Esophagus muscularis mucosa (tissue), 4 donors: Measurements from ENCODE around the gene MANBA. TPM values are rescaled to one million over a fixed set of nuclear protein-coding genes. Genes with fewer than 3 reads are reported as not detected.
"Not testable (repeated sequence)": the region's sequence is repeated elsewhere in the genome, so short reads cannot be mapped to it uniquely, and the experiment has no call there.

Experiments used
- DNase-seq: peaks from one replicate; pipeline ENCODE4 v3.0.0-alpha.2; 2017; ENCODE audit errors: extremely low spot score
- H3K27ac ChIP-seq, 4 donors: fragments of 200-600 bp; sonication (generic); replicated peaks in 1 of 4; 1 replicate in 3 of 4; 2 replicates in 1 of 4; pipeline ENCODE4 v1.5.1; 2016 to 2019; ENCODE audit warnings: mild to moderate bottlenecking in 1 of 4
- H3K27me3 ChIP-seq, 4 donors: fragments of 200-600 bp; sonication (generic); one replicate each; pipeline versions ENCODE4 v1.5.1 to v1.6.0; 2016 to 2019
- H3K36me3 ChIP-seq, 4 donors: fragments of 200-600 bp; sonication (generic); one replicate each; pipeline ENCODE4 v1.5.1; 2016 to 2019
- H3K4me1 ChIP-seq, 4 donors: fragments of 200-600 bp; sonication (generic); one replicate each; pipeline ENCODE4 v1.5.1; 2016 to 2019
- H3K4me3 ChIP-seq, 4 donors: fragments of 200-600 bp; sonication (generic); 1 replicate in 2 of 4; 2 replicates in 2 of 4; pipeline ENCODE4 v1.5.1; 2016 to 2019; ENCODE audit warnings: mild to moderate bottlenecking in 4 of 4, moderate library complexity in 1 of 4
- H3K9me3 ChIP-seq, 4 donors: fragments of 200-600 bp; sonication (generic); 1 replicate in 3 of 4; 2 replicates in 1 of 4; pipeline ENCODE4 v1.5.1; 2016 to 2019
- EP300 ChIP-seq: sonication (generic); formaldehyde crosslinking; IDR thresholded peaks from one replicate; pipeline ENCODE4 v1.6.1; 2017; ENCODE audit warnings: antibody characterized with exemption
- POLR2A ChIP-seq: fragments of 450-650 bp; IDR thresholded peaks from one replicate; pipeline ENCODE4 v1.6.1; 2017; ENCODE audit warnings: antibody characterized with exemption, moderate library complexity, mild to moderate bottlenecking, low read depth
- POLR2AphosphoS5 ChIP-seq, 2 donors: sonication (generic); formaldehyde crosslinking; IDR thresholded peaks; one replicate each; pipeline ENCODE4 v1.6.1; 2017; ENCODE audit warnings: antibody characterized with exemption in 2 of 2
- WGBS: methylation state at CpG from one replicate; pipeline ENCODE4 v1.1.5; 2018; 5-methylcytosine and 5-hydroxymethylcytosine counted together
- intact Hi-C: fragments of 100-400 bp; cut with DNase I; formaldehyde crosslinking; loops from one replicate; pipeline ENCODE4 v1.15.1; 2023
- total RNA-seq, 4 donors: library from RNA; depleted of rRNA; stranded (reverse); fragments of >200 nt; gene quantifications; one replicate each; pipeline versions ENCODE4 v1.1.0 to v1.2.1, GENCODE V29; 2016
- TF ChIP-seq, protein P1 (sequence below), 3 experiments: fragments of 200-600 bp in 2 of 3; fragments of 450-650 bp in 1 of 3; sonication (generic) in 2 of 3; IDR thresholded peaks; one replicate each; pipeline ENCODE4 v1.5.1; 2017 to 2019; ENCODE audit warnings: antibody characterized with exemption in 3 of 3, mild to moderate bottlenecking in 2 of 3, moderate library complexity in 1 of 3

MANBA gene
- total RNA-seq, 4 donors from 2014 or later: 22.1 to 24.9 (median 24.5) TPM

GRCh38 chr4:102722740-102723139 lies 38.0 kb downstream of the MANBA start:
- TF ChIP-seq POLR2A (no peak), EP300 (no peak)
- Histone ChIP-seq H3K27ac (no peak overlapping the region), H3K4me1 (peaks cover 0 to 9% (median 3%) of the 10 kb centered on the region in 4 donors), H3K36me3 (peaks cover 0 to 30% (median 7%) of the 10 kb centered on the region in 4 donors), H3K4me3 (no peak overlapping the region), H3K9me3 (no peaks in the 10 kb centered on the region), H3K27me3 (no peaks in the 10 kb centered on the region)
- WGBS: 92% methylated on average over 8 of the region's 8 CpGs
- peak; percentile 68 for DNase-seq
- intact Hi-C loops: no loop called here

DNA sequence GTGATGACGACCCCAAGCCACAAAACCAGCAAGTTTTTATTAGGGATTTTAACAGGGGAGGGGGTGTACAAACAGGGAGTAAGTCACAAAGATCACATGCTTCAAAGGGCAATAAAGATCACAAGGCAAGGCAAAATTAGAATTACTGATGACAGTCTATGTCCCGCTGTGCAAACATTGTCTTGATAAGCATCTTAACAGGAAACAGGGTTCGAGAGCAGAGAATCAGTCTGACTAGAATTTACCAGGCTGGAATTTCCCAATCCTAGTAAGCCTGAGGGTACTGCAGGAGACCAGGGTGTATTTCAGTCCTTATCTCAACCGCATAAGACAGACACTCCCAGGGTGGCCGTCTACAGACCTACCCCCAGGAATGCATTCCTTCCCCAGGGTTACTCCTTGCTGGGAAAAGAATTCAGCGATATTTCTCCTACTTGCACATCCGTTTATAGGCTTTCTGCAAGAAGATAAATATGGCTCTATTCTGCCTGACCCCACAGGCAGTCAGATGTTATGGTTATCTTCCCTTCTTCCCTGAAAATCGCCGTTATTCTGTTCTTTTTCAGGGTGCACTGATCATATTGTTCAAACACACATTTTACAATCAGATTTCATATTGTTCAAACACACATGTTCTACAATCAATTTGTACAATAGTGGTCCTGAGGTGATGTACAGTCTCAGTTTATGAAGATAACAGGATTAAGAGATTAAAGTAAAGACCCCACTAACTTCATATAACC lies 41.8 kb downstream of the MANBA start:
- H3K9me3 ChIP-seq, DNase-seq, H3K27me3 ChIP-seq, H3K27ac ChIP-seq, H3K4me1 ChIP-seq, H3K4me3 ChIP-seq, intact Hi-C loops: not testable (repeated sequence)
- peaks cover 0 to 35% (median 7%) of the 10 kb centered on the region in 4 donors for H3K36me3 ChIP-seq
- WGBS: 93% methylated on average over 9 of the region's 9 CpGs

DNA sequence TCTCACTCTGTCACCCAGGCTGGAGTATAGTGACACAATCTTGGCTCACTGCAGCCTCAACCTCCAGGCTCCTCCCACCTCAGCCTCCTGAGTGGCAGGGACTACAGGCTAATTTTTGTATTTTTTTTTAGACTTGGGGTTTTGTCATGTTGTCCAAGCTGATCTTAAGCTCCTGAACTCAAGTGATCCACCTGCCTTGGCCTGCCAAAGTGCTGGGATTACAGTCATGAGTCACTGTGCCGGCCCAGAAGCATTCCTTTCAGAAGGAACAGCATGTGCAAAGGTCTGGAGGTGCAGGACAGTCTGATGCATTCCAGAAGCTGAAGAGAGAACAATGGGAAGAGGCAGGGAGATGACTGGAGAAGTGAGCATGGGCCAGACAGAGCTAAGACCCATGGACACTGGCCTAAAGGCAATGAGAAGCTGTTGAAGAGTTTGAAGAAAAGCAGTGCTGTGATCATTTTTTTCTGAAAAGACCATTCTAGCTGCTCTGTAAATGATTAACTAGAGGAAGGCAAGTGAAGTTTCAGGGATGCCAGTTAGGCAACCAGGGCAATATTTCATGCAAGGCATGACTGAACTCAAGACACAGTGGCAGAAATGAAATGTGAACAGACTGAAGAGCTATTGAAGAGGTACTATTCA lies 43.2 kb downstream of the MANBA start:
- Histone ChIP-seq H3K4me1 (no peaks in the 10 kb centered on the region), H3K27ac (no peak overlapping the region), H3K4me3 (no peak overlapping the region), H3K9me3 (no peaks in the 10 kb centered on the region), H3K27me3 (no peaks in the 10 kb centered on the region), H3K36me3 (peaks cover 0 to 42% (median 7%) of the 10 kb centered on the region in 4 donors)
- intact Hi-C loops: no loop called here
- TF ChIP-seq POLR2AphosphoS5 (IDR thresholded peaks at IDR 0.05) (peak; percentile 55 to 65), EP300 (no peak), POLR2A (no peak)
- TF ChIP-seq, protein P1, sequence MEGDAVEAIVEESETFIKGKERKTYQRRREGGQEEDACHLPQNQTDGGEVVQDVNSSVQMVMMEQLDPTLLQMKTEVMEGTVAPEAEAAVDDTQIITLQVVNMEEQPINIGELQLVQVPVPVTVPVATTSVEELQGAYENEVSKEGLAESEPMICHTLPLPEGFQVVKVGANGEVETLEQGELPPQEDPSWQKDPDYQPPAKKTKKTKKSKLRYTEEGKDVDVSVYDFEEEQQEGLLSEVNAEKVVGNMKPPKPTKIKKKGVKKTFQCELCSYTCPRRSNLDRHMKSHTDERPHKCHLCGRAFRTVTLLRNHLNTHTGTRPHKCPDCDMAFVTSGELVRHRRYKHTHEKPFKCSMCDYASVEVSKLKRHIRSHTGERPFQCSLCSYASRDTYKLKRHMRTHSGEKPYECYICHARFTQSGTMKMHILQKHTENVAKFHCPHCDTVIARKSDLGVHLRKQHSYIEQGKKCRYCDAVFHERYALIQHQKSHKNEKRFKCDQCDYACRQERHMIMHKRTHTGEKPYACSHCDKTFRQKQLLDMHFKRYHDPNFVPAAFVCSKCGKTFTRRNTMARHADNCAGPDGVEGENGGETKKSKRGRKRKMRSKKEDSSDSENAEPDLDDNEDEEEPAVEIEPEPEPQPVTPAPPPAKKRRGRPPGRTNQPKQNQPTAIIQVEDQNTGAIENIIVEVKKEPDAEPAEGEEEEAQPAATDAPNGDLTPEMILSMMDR (IDR thresholded peaks at IDR 0.05): no peak
- WGBS: 71% methylated on average over 1 of the region's 1 CpG
- no peak for DNase-seq

DNA sequence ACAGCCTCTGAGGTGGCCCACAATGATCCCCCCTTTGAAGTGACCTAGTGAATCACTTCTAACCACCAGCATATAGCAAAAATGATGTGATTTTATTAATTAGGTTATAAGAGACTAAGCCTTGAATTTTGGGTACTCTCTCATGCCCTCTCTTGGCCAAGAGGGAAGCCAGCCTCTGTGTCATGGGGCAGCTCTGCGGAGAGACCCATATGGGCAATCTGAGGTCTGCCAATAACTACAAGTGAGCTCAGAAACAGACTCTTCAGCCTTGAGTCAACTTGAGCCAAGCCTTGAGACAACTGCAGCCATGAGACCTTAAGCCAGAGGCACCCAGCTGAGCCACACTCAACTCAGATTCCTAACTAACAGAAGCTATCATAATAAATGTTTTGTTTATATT lies 45.7 kb downstream of the MANBA start:
- Histone ChIP-seq H3K27ac (no peak overlapping the region), H3K36me3 (peaks cover 0 to 33% (median 7%) of the 10 kb centered on the region in 4 donors), H3K9me3 (no peaks in the 10 kb centered on the region), H3K4me3 (no peak overlapping the region), H3K27me3 (no peaks in the 10 kb centered on the region), H3K4me1 (no peaks in the 10 kb centered on the region)
- intact Hi-C loops: no loop called here
- WGBS: 100% methylated on average over 1 of the region's 1 CpG
- DNase-seq: no peak
- no peak for TF ChIP-seq POLR2A
- TF ChIP-seq, protein P1 (IDR thresholded peaks at IDR 0.05): no peak
- no peak for TF ChIP-seq POLR2AphosphoS5 (IDR thresholded peaks at IDR 0.05)
- no peak for TF ChIP-seq EP300

GRCh38 chr4:102713774-102714173 lies 47.0 kb downstream of the MANBA start:
- H3K27ac ChIP-seq, H3K27me3 ChIP-seq, DNase-seq, H3K4me3 ChIP-seq, intact Hi-C loops, H3K4me1 ChIP-seq, H3K9me3 ChIP-seq: not testable (repeated sequence)
- H3K36me3 ChIP-seq: peaks cover 0 to 23% (median under 1%) of the 10 kb centered on the region in 4 donors
- 99% methylated on average over 3 of the region's 3 CpGs for WGBS

DNA sequence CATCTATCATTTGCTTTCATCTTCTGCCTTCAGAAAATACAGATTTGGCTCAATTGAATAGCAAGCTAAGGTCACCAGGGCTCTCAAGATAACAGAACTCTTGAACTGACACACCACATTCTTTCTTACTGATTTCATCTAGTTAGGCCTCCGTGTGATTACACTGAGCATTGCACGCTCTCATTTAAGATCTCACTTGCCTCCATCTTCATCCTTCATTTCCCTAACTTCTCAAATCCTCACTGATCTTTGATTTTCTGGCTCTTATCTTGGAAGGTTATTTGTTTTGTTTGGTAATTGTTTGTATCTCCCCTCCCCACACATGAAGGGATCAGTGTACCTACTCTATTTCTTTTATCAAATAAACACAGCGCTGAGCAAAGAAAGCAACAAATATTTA lies 47.7 kb downstream of the MANBA start:
- Histone ChIP-seq H3K27me3 (no peaks in the 10 kb centered on the region), H3K27ac (no peak overlapping the region), H3K9me3 (no peaks in the 10 kb centered on the region), H3K4me1 (no peaks in the 10 kb centered on the region), H3K36me3 (peaks cover 0 to 16% (median 0%) of the 10 kb centered on the region in 4 donors), H3K4me3 (no peak overlapping the region)
- DNase-seq: no peak
- TF ChIP-seq, protein P1 (IDR thresholded peaks at IDR 0.05): no peak
- TF ChIP-seq EP300: no peak
- no peak for TF ChIP-seq POLR2A
- no peak for TF ChIP-seq POLR2AphosphoS5 (IDR thresholded peaks at IDR 0.05)
- WGBS: 52% methylated on average over 3 of the region's 3 CpGs
- intact Hi-C loops: no loop called here
